ENCODE results near the gene HDAC7.

HDAC7 gene

GRCh38 chr12:47803191-47803875, 16.4 kb downstream of the HDAC7 start:
- TF ChIP-seq GATA2 (IDR thresholded peaks at IDR 0.05; ENCODE audit: low read depth, low read length) (no peak), GATA3 (IDR thresholded peaks at IDR 0.05; ENCODE audit: low read depth, low read length) (no peak)

DNA sequence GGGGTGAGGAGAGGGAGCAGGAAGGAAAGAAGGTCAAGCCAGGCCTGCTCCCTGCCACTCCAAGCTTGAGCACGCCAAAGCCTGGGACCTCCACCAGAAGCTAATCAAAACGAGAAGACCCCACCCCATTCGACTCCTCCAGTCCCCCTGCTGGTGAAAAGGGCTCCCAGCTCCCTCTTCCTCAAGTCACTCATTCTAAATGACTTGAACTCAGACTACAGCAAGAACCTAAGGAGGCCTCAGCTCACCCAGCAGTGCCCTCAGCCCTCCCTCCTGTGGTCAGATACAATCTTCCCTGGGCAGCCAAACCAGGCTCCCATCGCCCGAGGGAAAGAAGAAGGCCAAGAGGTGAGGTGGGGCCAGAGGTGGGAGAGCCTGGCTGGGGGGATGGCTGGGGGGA, 17.4 kb downstream of the HDAC7 start:
- TF ChIP-seq GATA3 (IDR thresholded peaks at IDR 0.05; ENCODE audit: low read depth, low read length) (no peak), GATA2 (IDR thresholded peaks at IDR 0.05; ENCODE audit: low read depth, low read length) (peak; percentile 56; the same call in 1 of the 2 replicates)

DNA sequence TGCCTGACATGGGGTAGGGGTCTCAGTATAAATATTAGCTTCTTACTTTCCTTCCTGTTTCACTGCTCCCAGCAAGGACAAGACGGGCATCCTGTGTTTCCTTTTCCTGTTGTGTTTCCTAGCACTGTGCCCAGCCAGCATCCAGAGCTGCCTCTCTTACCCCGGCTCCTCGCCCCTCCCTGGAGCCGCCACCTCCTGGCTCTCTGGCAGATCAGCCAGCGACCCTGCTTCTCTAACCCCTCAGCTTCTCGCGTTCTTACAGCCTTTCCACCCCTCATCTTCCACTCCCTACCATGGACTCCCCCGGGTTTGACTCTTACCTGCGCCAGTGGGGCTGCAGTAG, 17.8 kb downstream of the HDAC7 start:
- TF ChIP-seq GATA2 (IDR thresholded peaks at IDR 0.05; ENCODE audit: low read depth, low read length) (no peak), GATA3 (IDR thresholded peaks at IDR 0.05; ENCODE audit: low read depth, low read length) (no peak)

DNA sequence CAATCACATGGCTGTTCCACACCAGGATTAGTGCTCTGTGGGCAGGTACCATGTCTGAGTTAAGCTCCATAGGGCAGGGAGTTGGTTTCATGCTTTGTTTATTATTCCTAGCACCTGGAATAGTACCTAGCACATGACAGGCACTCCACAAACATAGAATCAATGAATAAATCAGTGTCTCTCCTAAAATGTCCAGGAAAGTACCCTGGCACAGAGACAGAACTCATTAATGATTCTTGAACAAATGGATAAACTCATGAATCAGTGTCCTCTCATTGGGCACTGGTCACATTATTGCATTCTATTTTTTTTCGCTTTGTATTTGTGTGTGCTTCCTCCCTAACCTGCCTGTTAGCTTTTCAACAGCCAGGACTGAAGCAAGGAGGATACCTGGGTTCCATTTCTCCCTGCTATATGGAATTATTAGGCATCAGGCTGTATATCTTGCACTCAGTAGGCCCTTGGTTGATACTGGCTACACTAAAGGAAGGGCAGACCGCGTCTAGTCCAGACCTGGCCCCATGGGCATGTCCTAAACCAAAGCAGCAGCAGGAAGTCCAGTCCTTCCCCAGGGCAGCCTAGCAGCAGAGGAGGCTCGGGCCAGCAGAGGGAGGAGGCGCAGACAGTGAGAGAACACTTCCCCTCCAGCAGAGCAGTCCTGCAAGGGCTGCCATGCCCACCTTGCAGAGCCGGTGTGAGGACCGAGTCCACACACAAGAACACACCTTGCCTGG, 18.4 kb downstream of the HDAC7 start:
- TF ChIP-seq GATA2 (IDR thresholded peaks at IDR 0.05; ENCODE audit: low read depth, low read length) (no peak), GATA3 (IDR thresholded peaks at IDR 0.05; ENCODE audit: low read depth, low read length) (no peak)

DNA sequence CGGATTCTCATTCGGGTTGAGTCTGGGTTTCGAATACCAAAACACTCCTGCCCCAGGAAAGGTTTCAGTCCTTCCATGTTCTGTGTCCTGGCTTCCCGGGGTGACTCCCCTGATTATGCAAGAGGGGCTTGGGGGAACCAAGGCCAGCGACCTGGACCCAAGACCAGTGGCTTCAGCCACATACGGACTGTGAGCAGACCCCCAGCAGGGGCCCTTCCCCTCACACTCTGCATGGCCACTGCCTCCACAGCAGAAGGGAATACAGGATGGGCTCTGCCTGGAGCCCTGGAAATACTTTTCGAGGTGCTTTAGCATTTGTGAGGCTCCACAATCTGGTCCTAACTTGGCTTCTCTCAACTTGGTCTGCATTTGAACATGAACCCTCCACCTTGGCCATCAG, 19.1 kb downstream of the HDAC7 start:
- TF ChIP-seq GATA2 (IDR thresholded peaks at IDR 0.05; ENCODE audit: low read depth, low read length) (no peak), GATA3 (IDR thresholded peaks at IDR 0.05; ENCODE audit: low read depth, low read length) (no peak)

GRCh38 chr12:47799357-47799955, 20.2 kb downstream of the HDAC7 start:
- TF ChIP-seq GATA2 (IDR thresholded peaks at IDR 0.05; ENCODE audit: low read depth, low read length) (no peak), GATA3 (IDR thresholded peaks at IDR 0.05; ENCODE audit: low read depth, low read length) (no peak)

DNA sequence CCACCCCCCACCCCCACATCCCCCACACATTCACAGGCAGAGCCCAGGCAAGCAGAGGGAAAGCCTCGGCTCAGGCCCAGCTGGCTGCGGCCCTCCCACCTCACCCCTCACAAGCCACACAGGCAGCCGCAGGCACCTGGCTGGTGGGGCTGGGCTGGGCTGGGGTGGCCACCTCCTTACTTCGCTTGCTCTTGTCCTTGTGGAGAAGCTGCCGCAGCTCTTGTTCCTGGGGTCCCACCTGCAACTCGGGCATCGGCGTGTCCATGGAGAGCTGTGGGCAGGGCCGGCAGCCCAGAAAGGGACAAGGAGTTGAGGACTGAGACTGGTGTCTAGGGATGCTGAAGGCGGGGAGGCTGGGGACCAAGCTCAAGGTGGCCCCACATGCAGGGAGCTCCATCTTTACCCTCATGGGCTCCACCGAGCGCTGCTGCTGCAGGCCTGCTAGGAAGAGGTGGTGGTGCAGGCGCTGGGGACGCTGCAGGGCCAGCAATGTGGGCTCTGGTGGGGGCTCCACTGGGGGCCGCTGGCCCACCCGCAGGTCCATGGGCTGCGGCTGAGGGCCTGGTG, 21.2 kb downstream of the HDAC7 start:
- TF ChIP-seq GATA2 (IDR thresholded peaks at IDR 0.05; ENCODE audit: low read depth, low read length) (no peak), GATA3 (IDR thresholded peaks at IDR 0.05; ENCODE audit: low read depth, low read length) (no peak)

DNA sequence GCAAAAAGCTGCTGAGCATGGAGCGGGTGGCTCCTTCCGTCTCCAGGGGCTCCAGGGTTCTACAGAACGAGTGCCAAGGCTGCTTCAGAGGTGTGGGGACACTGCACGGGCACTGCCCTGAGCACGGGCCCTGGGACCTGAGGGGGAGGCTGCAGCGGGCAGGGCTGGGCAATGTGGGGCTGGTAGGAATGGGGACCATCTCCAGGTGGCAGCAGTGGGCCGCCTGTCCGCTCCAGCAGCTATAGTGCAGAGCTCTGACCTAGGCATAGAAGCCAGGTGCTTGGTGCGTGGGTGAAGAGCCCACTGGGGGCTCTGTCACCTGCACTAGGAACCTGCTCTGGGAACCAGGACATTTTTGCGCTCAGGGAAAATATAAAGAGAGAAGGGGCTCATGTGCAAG, 22.3 kb downstream of the HDAC7 start:
- TF ChIP-seq GATA3 (IDR thresholded peaks at IDR 0.05; ENCODE audit: low read depth, low read length) (no peak), GATA2 (IDR thresholded peaks at IDR 0.05; ENCODE audit: low read depth, low read length) (no peak)

DNA sequence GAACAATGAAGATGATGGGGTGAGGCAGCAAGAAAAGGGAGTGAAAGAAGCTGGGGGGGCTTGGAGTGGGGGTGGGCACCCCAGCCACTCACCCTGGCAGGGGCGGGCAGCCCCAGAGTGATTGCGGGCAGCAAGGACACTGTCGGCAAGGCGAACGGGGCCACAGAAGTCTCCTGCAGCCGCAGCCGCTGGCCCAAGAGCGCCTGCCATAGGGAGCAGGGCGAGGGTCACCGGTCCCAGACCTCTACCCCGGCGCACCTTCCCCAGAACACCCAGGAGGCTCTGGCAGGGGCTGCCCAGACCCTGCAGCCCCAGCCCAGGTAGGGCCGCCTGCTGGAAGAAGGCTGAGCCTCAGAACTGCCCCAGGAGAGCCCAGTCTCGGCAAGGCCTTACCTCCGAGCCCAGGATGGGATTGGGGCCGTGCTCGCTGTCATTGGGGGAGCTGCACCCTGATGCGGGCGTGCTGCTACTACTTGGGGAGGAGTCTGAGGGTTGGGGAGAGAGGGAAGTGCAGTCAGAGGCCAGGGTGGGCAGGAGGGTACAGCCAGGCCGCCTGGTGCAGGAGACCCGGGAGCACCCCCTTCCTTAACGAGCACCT, 23.8 kb downstream of the HDAC7 start:
- TF ChIP-seq GATA2 (IDR thresholded peaks at IDR 0.05; ENCODE audit: low read depth, low read length) (no peak), GATA3 (IDR thresholded peaks at IDR 0.05; ENCODE audit: low read depth, low read length) (no peak)

GRCh38 chr12:47795121-47795813, 24.4 kb downstream of the HDAC7 start:
- TF ChIP-seq GATA2 (IDR thresholded peaks at IDR 0.05; ENCODE audit: low read depth, low read length) (no peak), GATA3 (IDR thresholded peaks at IDR 0.05; ENCODE audit: low read depth, low read length) (no peak)

DNA sequence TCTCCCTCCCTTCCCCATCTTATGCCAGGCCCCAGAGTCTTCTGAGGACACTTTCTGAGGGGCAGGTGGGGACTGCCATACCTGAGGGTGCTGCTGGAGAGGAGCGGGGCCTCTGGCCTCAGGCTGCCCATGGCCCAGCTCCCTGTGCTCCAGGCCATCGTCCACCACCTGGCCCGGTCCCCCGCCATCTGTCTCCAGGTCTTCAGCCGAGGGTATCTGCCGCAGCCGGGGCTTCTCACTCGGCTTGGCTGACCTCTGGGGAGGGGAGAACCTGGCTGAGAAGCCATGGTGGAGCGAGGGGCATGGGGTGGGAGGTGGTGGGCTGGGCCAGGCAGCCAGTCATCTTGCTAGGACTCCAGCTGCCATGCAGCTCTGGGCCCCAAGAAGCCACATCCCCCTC, 25.0 kb downstream of the HDAC7 start:
- TF ChIP-seq GATA3 (IDR thresholded peaks at IDR 0.05; ENCODE audit: low read depth, low read length): no peak
- TF ChIP-seq GATA2 (IDR thresholded peaks at IDR 0.05; ENCODE audit: low read depth, low read length): no peak

DNA sequence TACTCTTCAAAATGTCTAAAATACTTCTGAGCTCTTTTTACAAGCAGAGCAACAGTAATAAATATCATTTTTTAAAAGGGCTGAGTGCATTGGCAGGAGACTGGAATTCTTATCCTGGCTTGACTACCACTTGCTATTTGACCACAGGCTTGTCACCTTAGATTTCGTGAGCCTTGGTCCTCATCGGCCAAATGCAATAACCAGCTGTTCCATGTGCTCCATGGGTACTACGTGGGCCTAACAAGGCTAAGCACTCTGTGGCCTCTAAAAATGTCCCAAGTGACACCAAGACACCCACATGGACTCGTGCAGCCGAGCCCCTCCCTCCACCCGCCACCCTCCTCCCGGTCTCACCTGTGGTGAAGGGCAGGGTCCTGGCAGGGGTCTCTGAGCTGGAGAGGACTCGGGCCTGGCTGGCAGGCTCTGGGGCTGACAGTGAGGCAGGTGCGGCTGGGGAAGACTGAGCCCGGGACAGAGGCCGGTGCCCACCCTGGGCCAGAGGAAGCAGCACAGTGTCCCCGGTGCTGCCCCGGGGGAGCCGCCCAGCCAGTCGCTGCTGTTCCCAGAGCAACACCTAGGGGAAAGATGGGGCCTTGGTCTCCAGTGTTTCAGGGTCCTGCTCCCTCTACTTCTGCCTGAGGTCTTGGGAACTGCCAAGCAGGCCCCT, 26.6 kb downstream of the HDAC7 start:
- TF ChIP-seq GATA2 (IDR thresholded peaks at IDR 0.05; ENCODE audit: low read depth, low read length) (no peak), GATA3 (IDR thresholded peaks at IDR 0.05; ENCODE audit: low read depth, low read length) (no peak)

- TF ChIP-seq GATA2 (IDR thresholded peaks at IDR 0.05; ENCODE audit: low read depth, low read length): no peak
- TF ChIP-seq GATA3 (IDR thresholded peaks at IDR 0.05; ENCODE audit: low read depth, low read length): no peak
Observed at GRCh38 chr12:47791874-47792273, 27.8 kb downstream of the HDAC7 start.
